Subcutaneous abdominal adipose tissue (tissue), 5 donors: ENCODE results near the gene AKR1A1.

Experiments used
- H3K27ac ChIP-seq: one replicate; pipeline ENCODE4 v1.7.0; 2013; ENCODE audit warnings: low read depth, mild to moderate bottlenecking, inconsistent platforms, low read length, moderate library complexity
- H3K27me3 ChIP-seq, 5 donors: one replicate each; pipeline ENCODE4 v1.7.0; 2013; ENCODE audit warnings: low read length in 5 of 5, inconsistent platforms in 1 of 5; ENCODE audit not compliant: control insufficient read depth in 5 of 5, insufficient read depth in 4 of 5
- H3K36me3 ChIP-seq, 5 donors: one replicate each; pipeline ENCODE4 v1.7.0; 2013; ENCODE audit warnings: low read length in 5 of 5; ENCODE audit not compliant: control insufficient read depth in 5 of 5, insufficient read depth in 5 of 5
- H3K4me1 ChIP-seq, 5 donors: one replicate each; pipeline ENCODE4 v1.7.0; 2013; ENCODE audit warnings: low read length in 5 of 5, mild to moderate bottlenecking in 3 of 5, moderate library complexity in 1 of 5; ENCODE audit not compliant: control insufficient read depth in 5 of 5, insufficient read depth in 5 of 5
- H3K4me3 ChIP-seq, 5 donors: one replicate each; pipeline ENCODE4 v1.7.0; 2013; ENCODE audit warnings: low read length in 5 of 5, low read depth in 1 of 5
- H3K9ac ChIP-seq, 5 donors: one replicate each; pipeline ENCODE4 v1.7.0; 2013; ENCODE audit warnings: low read length in 5 of 5, mild to moderate bottlenecking in 4 of 5, moderate library complexity in 3 of 5
- H3K9me3 ChIP-seq, 5 donors: one replicate each; pipeline ENCODE4 v1.7.0; 2013; ENCODE audit warnings: low read length in 5 of 5; ENCODE audit not compliant: control insufficient read depth in 5 of 5
- donor health status: healthy.
- donor health status: healthy.
- donor health status: healthy.
- donor health status: healthy.
- donor health status: healthy.

Gene AKR1A1

DNA sequence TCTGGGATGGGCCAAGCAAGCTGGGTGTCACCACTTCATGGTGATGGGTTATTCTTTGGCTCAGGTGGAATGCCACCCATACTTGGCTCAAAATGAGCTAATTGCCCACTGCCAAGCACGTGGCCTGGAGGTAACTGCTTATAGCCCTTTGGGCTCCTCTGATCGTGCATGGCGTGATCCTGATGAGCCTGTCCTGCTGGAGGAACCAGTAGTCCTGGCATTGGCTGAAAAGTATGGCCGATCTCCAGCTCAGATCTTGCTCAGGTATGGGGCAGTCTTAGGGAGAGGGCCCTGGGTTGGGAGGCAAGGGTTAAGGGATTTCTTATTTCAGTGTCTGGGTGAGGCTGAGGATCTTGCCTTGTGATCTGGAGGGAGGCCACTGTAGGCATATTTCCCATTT lies 17.8 kb downstream of the AKR1A1 start:
- H3K9me3 ChIP-seq = no peaks in the 10 kb centered on the region
- H3K36me3 ChIP-seq = peaks cover 8 to 47% (median 40%) of the 10 kb centered on the region in 5 donors
- no peak overlapping the region for H3K9ac ChIP-seq
- H3K4me1 ChIP-seq = peaks cover 2 to 17% (median 10%) of the 10 kb centered on the region in 5 donors
- no peak overlapping the region for H3K4me3 ChIP-seq
- H3K27me3 ChIP-seq = no peaks in the 10 kb centered on the region
- no peak overlapping the region for H3K27ac ChIP-seq

DNA sequence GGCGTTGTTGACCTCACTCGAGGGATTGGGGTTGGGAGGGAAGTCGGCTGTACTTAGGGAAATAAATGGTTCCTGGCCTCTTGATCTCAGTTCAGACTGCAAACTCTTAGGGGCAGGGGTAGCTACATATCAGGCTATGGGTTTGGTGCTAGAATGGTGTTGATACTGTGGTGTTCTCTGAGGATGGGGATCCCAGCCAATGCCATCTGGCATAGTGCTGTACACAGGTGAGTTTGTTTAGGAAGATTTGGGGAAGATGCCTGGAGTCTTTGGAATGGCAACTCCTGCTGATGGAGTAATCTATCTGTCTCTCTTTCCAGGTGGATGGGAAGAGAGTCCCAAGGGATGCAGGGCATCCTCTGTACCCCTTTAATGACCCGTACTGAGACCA lies 18.9 kb downstream of the AKR1A1 start:
- H3K9ac ChIP-seq = no peak overlapping the region
- peaks cover 2 to 11% (median 6%) of the 10 kb centered on the region in 5 donors for H3K4me1 ChIP-seq
- H3K9me3 ChIP-seq = no peaks in the 10 kb centered on the region
- H3K27me3 ChIP-seq = no peaks in the 10 kb centered on the region
- peaks cover 8 to 41% (median 36%) of the 10 kb centered on the region in 5 donors for H3K36me3 ChIP-seq
- no peak overlapping the region for H3K27ac ChIP-seq
- no peak overlapping the region for H3K4me3 ChIP-seq

DNA sequence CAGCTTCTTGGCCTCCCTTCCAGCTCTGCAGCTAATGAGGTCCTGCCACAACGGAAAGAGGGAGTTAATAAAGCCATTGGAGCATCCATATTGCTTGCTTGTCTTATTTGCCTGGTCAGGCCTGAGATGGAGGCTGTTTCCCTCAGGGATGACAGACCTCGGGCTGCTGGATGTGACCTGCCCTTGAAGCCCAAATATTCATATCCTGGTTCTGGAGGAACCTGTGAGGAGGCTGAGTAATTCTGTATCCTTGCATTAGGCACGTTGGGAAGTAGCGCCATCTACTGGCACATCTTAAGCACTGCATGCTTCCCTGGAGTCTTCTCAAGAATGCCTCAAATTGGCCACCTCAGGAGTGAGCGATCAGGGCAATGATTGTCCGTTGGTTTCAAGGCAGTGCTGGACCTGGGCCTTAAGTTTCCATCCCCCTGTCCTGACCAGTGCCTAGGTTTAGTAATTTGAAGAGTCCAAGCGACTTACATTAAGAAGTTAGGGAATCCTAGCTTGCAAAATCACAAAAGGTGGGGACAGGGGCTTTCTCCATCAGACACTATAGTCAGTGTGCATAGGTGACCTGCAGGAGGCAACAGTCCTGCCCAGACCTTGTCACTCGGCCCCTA lies 19.4 kb downstream of the AKR1A1 start:
- H3K27ac ChIP-seq = no peak overlapping the region
- H3K9me3 ChIP-seq = no peaks in the 10 kb centered on the region
- H3K4me1 ChIP-seq = peaks cover 2 to 11% (median 6%) of the 10 kb centered on the region in 5 donors
- H3K36me3 ChIP-seq = peaks cover 8 to 41% (median 36%) of the 10 kb centered on the region in 5 donors
- H3K9ac ChIP-seq = no peak overlapping the region
- H3K27me3 ChIP-seq = no peaks in the 10 kb centered on the region
- H3K4me3 ChIP-seq = no peak overlapping the region

DNA sequence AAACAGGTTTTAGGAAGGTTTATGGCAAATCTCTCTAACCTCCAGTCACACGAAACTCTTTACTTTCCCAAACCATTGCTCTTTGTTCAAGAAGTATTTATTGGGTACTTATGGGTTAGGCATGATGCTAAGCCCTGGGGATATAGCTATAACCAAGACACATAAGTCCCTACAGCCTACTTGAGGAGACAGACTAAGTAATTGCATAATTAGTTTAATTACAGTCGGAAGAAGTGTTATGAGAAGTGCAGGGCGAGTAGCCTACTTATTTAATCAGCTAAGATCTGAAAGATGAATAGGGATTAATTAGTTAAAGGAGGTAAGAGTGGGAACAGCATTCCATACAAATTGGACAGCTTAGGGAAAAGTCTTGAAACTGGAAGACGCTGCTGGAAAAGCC lies 20.0 kb downstream of the AKR1A1 start:
- H3K9me3 ChIP-seq = no peaks in the 10 kb centered on the region
- H3K4me1 ChIP-seq = peaks cover 2 to 11% (median 6%) of the 10 kb centered on the region in 5 donors
- H3K27me3 ChIP-seq = no peaks in the 10 kb centered on the region
- no peak overlapping the region for H3K9ac ChIP-seq
- peaks cover 8 to 41% (median 36%) of the 10 kb centered on the region in 5 donors for H3K36me3 ChIP-seq
- H3K27ac ChIP-seq = no peak overlapping the region
- no peak overlapping the region for H3K4me3 ChIP-seq

DNA sequence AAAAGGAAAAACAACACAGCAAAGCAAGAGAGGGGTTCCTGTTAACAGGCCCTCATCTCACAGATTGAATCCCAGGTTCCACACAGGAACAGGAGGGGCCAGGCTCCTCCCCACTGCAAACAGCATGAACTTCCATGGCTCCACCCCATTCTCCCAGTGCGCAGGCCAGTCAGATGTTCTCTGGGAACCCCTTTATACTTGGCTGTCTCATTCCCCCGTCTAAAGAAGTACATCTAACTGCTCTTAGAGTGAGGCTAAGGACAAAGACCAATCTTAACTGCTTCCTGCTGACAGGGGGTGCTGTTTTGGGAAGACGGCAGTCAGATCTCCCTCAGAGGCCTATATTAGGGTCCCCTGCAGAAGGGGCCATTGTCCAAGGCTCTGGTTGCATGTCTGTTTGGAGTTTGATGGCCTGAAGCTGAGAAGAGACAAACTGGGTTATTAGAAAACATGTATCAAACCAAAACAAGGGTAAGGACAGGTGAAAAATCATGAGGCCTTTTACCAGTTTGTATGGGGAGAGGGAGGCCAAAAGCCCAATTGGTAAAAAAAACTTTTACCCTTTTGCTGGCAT lies 22.7 kb downstream of the AKR1A1 start:
- Histone ChIP-seq H3K4me3 (no peak overlapping the region), H3K9me3 (no peaks in the 10 kb centered on the region), H3K27ac (no peak overlapping the region), H3K9ac (no peak overlapping the region), H3K4me1 (no peaks in the 10 kb centered on the region), H3K27me3 (no peaks in the 10 kb centered on the region), H3K36me3 (peaks cover 4 to 22% (median 18%) of the 10 kb centered on the region in 5 donors)

DNA sequence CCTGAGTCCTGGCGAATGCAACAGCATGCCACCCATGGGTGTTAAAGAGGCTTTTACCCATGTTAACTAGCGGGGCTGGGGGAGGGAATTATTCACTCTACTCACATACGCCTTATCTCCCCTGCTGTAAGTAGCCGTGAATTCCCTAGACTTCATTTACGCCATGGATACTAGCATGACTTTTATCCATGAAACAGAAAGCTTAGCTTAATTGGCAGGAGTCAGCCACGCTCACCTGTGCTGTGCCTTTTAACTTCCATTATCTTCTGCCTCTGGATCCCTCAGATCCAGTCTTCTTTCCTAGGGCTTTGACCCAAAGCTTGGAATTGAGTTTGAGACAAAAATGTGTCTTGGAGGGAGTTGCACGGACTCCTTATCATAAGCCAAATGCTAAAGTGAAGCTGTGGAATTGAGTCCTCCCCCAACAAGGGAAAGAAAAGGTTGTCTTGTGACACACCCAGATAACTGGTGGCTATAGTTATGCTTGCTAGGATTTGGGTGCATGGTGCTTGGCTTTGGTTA lies 23.5 kb downstream of the AKR1A1 start:
- peaks cover 4 to 14% (median 10%) of the 10 kb centered on the region in 5 donors for H3K36me3 ChIP-seq
- H3K9ac ChIP-seq = no peak overlapping the region
- H3K9me3 ChIP-seq = no peaks in the 10 kb centered on the region

DNA sequence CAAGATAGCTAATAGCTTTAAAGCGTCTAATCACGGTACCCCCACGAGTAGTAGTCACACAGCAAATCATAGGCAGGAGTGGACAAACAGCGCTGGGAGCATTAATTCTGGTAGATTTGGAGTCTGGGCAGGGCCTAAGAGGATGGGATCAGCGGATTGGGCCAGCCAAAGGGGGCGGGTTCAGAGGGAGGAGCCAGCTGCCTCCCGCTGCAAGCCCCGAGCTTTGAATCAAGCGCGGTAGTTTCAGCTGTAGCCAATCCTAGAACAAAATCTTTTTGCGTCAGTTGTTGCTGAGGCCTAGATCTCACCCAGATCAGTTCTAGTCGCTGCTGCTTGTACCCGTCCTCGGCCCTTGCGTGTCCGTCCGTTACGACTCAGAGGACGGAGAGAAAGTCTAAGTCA lies 32.6 kb downstream of the AKR1A1 start:
- no peaks in the 10 kb centered on the region for H3K9me3 ChIP-seq
- H3K4me1 ChIP-seq = peaks cover 8 to 28% (median 24%) of the 10 kb centered on the region in 5 donors
- peak overlapping the region; percentile 85 for H3K27ac ChIP-seq
- H3K4me3 ChIP-seq = peak overlapping the region; percentile 76 to 100 (median 99)
- H3K36me3 ChIP-seq = no peaks in the 10 kb centered on the region
- no peaks in the 10 kb centered on the region for H3K27me3 ChIP-seq
- H3K9ac ChIP-seq = peak overlapping the region; percentile 68 to 97 (median 79)

More for the DNA sequence above, 23.5 kb downstream of the AKR1A1 start:
- Histone ChIP-seq H3K27ac (no peak overlapping the region), H3K4me3 (no peak overlapping the region), H3K4me1 (no peaks in the 10 kb centered on the region), H3K27me3 (no peaks in the 10 kb centered on the region)

DNA sequence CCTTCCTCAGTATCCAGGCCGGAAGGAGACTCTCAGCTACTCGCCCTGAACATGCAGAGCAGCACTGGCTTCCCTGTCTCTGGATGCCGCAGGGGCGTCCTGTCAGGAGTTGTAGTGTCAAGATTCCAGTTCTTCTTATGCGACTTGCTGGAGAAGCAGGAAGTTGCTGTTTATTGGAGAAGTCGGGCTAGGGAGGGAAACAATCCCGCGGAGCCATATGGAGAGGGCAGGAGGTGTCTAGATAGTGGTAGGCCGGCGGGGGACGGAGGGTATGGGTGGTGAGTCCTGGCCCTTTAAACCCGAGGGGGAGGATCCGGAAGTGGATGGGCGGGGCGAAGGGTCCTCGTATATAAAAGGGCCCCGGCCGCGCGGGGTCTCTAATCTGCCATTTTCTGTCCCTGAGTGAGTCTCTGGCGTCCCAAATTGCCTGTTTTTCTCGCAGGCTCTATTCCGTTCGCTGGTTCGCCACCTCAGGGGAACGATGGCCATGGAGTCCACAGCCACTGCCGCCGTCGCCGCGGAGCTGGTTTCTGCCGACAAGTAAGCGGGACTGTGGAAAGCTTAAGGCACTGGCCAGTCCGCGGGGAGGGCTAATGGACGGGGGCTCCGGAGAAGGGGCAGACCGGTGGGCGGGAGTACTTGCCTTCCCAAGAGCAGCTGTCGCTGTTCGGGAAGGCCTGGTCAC lies 33.2 kb downstream of the AKR1A1 start, which contains the start of gene NASP:
Gene NASP (plus strand): TSS at position 376 of the 685 bp plus-strand sequence. CDS start 106 bp downstream, at position 482.
- peak within 1 kb of the TSS; percentile 68 to 97 (median 79) for H3K9ac ChIP-seq
- H3K36me3 ChIP-seq = no peaks in the 10 kb centered on the region
- peaks cover 8 to 28% (median 24%) of the 10 kb centered on the region in 5 donors for H3K4me1 ChIP-seq
- H3K4me3 ChIP-seq = peak within 1 kb of the TSS; percentile 76 to 100 (median 99)
- H3K27me3 ChIP-seq = no peaks in the 10 kb centered on the region
- no peaks in the 10 kb centered on the region for H3K9me3 ChIP-seq
- H3K27ac ChIP-seq = peak within 1 kb of the TSS; percentile 85

DNA sequence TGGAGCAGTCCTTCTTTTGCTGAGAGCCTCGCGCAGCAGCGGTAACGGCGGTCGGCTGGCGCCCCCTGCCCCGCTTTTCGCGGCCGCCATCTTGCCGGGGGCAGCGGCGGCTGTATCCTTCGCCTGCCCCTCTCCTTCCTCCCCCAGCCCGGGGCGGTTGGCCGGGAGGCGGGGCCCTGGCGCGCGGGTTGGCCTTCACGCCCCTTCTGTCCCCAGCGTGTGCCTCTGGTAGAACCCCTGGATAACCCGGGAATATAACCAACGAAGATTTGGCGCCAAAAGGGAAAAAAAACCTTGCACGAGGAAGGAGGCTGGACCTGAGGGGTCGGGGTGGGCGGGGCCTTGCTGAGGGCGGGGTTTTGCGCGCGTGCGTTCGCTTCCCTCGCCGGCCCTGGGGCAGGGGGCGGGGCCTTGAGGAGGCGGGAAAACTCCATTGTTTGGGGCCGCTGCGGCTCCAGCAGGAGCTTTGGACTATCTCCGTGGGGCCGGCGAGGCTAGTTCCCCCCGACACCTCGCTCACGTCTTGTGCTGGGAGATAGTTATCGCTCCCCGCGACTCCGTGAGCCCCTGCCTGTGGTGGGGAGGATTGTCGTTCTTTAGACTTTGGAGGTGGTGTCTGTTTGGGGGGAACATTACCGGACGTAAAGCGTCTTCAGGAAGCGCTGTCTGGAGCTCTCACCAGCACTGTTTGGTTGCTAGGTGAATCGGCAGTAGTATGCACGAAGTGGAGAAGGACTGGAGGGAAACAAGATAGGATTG lies 33.9 kb downstream of the AKR1A1 start:
- Histone ChIP-seq H3K27me3 (no peaks in the 10 kb centered on the region), H3K27ac (peak overlapping the region; percentile 85), H3K36me3 (no peaks in the 10 kb centered on the region), H3K9ac (peak overlapping the region; percentile 6 to 97 (median 79)), H3K4me3 (peak overlapping the region; percentile 76 to 100 (median 99)), H3K9me3 (no peaks in the 10 kb centered on the region), H3K4me1 (peaks cover 8 to 28% (median 24%) of the 10 kb centered on the region in 5 donors)
